Gastrocnemius medialis (tissue), 4 donors: Measurements from ENCODE around the gene ZNF595.
"Not testable (repeated sequence)": the region's sequence is repeated elsewhere in the genome, so short reads cannot be mapped to it uniquely, and the experiment has no call there.

Source experiments
- POLR2A ChIP-seq, 2 donors: fragments of 450-650 bp; IDR thresholded peaks; one replicate each; pipeline ENCODE4 v1.6.1; 2017; ENCODE audit warnings: antibody characterized with exemption in 2 of 2, mild to moderate bottlenecking in 2 of 2, moderate library complexity in 2 of 2
- TF ChIP-seq, protein P1 (sequence below), 5 experiments: fragments of 450-650 bp in 3 of 5; fragments of 200-600 bp in 2 of 5; sonication (generic) in 2 of 5; IDR thresholded peaks in 4 of 5; conservative IDR thresholded peaks in 1 of 5; 1 replicate in 4 of 5; 2 replicates in 1 of 5; pipeline ENCODE4 v1.5.1; 2016 to 2019; ENCODE audit warnings: antibody characterized with exemption in 5 of 5, mild to moderate bottlenecking in 3 of 5, moderate library complexity in 3 of 5

- not testable (repeated sequence) for TF ChIP-seq POLR2A (IDR thresholded peaks at IDR 0.05)
- TF ChIP-seq, protein P1, sequence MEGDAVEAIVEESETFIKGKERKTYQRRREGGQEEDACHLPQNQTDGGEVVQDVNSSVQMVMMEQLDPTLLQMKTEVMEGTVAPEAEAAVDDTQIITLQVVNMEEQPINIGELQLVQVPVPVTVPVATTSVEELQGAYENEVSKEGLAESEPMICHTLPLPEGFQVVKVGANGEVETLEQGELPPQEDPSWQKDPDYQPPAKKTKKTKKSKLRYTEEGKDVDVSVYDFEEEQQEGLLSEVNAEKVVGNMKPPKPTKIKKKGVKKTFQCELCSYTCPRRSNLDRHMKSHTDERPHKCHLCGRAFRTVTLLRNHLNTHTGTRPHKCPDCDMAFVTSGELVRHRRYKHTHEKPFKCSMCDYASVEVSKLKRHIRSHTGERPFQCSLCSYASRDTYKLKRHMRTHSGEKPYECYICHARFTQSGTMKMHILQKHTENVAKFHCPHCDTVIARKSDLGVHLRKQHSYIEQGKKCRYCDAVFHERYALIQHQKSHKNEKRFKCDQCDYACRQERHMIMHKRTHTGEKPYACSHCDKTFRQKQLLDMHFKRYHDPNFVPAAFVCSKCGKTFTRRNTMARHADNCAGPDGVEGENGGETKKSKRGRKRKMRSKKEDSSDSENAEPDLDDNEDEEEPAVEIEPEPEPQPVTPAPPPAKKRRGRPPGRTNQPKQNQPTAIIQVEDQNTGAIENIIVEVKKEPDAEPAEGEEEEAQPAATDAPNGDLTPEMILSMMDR (IDR thresholded peaks at IDR 0.05 in 4 of 5, conservative IDR thresholded peaks at IDR 0.05 in 1 of 5): not testable (repeated sequence)
These were observed 35.0 kb upstream of the ZNF595 start for GRCh38 chr4:18128-18527.
